Embryonic facial prominence (tissue), 1 donor: ENCODE measurements around the gene ENTPD6.
"Not testable (repeated sequence)": the region's sequence is repeated elsewhere in the genome, so short reads cannot be mapped to it uniquely, and the experiment has no call there.

Source experiments
- DNase-seq: peaks from one replicate; pipeline ENCODE4 v3.0.0-alpha.2; 2016; ENCODE audit errors: extremely low spot score

The ENTPD6 gene

GRCh38 chr20:25223765-25224720 lies 28.5 kb downstream of the ENTPD6 start:
- DNase-seq = no peak

- DNase-seq = no peak
These were observed 29.4 kb downstream of the ENTPD6 start for GRCh38 chr20:25224941-25225340.

- no peak for DNase-seq
These were observed 30.3 kb downstream of the ENTPD6 start for GRCh38 chr20:25225642-25226432.

- DNase-seq = no peak
These were observed 31.2 kb downstream of the ENTPD6 start for GRCh38 chr20:25226433-25227316.

- no peak for DNase-seq
These were observed 31.9 kb downstream of the ENTPD6 start for GRCh38 chr20:25227317-25227831.

- DNase-seq = no peak
These were observed 34.1 kb downstream of the ENTPD6 start for GRCh38 chr20:25229486-25230165.

GRCh38 chr20:25230166-25230831 lies 34.8 kb downstream of the ENTPD6 start:
- no peak for DNase-seq

- DNase-seq = no peak
These were observed 37.7 kb downstream of the ENTPD6 start for GRCh38 chr20:25233016-25233772.

- DNase-seq = not testable (repeated sequence)
These were observed 38.7 kb downstream of the ENTPD6 start for GRCh38 chr20:25234009-25234849.

GRCh38 chr20:25236450-25237304 lies 41.2 kb downstream of the ENTPD6 start:
- no peak for DNase-seq

- DNase-seq = no peak
These were observed 42.3 kb downstream of the ENTPD6 start for GRCh38 chr20:25237610-25238318.

GRCh38 chr20:25238319-25239037 lies 43.0 kb downstream of the ENTPD6 start:
- no peak for DNase-seq

GRCh38 chr20:25239387-25240370 lies 44.2 kb downstream of the ENTPD6 start:
- DNase-seq = no peak

GRCh38 chr20:25240851-25241658 lies 45.5 kb downstream of the ENTPD6 start:
- DNase-seq = not testable (repeated sequence)
